ENCODE data around the gene IL31RA.
A peak's percentile ranks its signal among the peaks of the same experiment; 100 is the strongest.

Gene IL31RA

DNA sequence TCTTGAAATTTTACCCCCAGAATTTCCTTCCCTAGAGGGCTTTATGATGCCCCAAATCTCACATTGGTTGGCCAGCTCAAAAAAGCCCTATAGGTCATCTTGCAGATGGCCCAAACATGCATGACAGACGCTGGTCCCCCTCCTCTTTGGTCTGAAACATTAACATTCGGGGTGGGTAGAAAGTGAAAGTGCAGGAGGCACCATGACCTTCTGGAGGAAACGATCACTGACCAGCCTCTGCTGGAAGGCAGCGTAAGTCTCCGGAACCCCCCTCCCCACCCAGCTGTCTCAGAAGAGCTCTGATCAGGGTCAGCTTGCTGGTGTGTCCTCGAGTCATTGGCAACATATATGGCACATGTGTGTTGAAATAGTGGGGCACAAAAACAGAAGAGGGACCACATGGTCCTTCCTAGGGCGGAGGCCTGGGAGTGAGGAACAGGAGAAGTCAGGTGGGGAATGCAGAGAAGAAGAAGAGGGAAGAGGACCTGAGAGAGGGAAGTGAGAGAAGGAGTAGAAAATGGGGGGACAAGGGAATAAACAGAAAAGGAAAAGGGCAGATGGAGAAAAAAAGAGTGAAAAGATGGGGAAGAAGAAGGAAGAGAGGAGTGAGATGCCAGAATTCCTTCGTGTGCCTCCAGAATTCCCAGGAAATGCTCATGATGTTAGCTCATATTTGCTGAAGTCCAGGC lies 46.2 kb downstream of the IL31RA start:
- no peak for TF ChIP-seq CTCF (IDR thresholded peaks at IDR 0.05; ENCODE audit: low read depth, low read length)
- no peak overlapping the region for H3K4me3 ChIP-seq (replicated peaks in 1 of 2; ENCODE audit: low read depth in 2 of 2, low read length in 2 of 2)
- no peak for DNase-seq (ENCODE audit: low read depth in 2 of 2)

- no peak for TF ChIP-seq CTCF (IDR thresholded peaks at IDR 0.05; ENCODE audit: low read depth, low read length)
- H3K4me3 ChIP-seq (replicated peaks in 1 of 2; ENCODE audit: low read depth in 2 of 2, low read length in 2 of 2) = no peak overlapping the region
- DNase-seq (ENCODE audit: low read depth in 2 of 2) = peak; percentile 68 to 91
These were observed 46.7 kb downstream of the IL31RA start for GRCh38 chr5:55897905-55898304.

- no peak overlapping the region for H3K4me3 ChIP-seq (replicated peaks in 1 of 2; ENCODE audit: low read depth in 2 of 2, low read length in 2 of 2)
- peak; percentile 18 to 33 for DNase-seq (ENCODE audit: low read depth in 2 of 2)
- no peak for TF ChIP-seq CTCF (IDR thresholded peaks at IDR 0.05; ENCODE audit: low read depth, low read length)
These were observed 48.2 kb downstream of the IL31RA start for GRCh38 chr5:55899344-55899743.

GRCh38 chr5:55900068-55900467 lies 48.9 kb downstream of the IL31RA start:
- no peak overlapping the region for H3K4me3 ChIP-seq (replicated peaks in 1 of 2; ENCODE audit: low read depth in 2 of 2, low read length in 2 of 2)
- no peak for TF ChIP-seq CTCF (IDR thresholded peaks at IDR 0.05; ENCODE audit: low read depth, low read length)
- DNase-seq (ENCODE audit: low read depth in 2 of 2) = no peak

- DNase-seq (ENCODE audit: low read depth in 2 of 2) = no peak
- TF ChIP-seq CTCF (IDR thresholded peaks at IDR 0.05; ENCODE audit: low read depth, low read length) = no peak
- no peak overlapping the region for H3K4me3 ChIP-seq (replicated peaks in 1 of 2; ENCODE audit: low read depth in 2 of 2, low read length in 2 of 2)
These were observed 49.6 kb downstream of the IL31RA start for GRCh38 chr5:55900776-55901175.

DNA sequence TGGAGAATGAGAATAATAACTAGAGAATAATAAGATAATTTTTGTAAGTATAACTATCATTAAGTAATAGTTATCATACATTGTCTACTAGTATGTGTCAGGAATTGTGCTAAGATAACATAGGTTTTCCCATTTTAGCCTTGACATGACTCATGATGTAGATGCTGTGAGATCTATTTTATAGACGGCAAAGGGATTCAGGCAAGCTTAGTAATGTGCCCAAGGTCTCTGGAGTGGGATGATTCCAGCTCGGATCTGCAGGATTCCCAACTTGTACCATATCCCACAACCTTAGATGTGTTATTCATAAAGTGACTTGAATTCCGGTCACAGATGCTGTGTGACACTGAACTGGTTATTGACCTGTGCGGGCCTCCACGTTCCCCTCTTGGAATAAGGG lies 51.5 kb downstream of the IL31RA start:
- TF ChIP-seq CTCF (IDR thresholded peaks at IDR 0.05; ENCODE audit: low read depth, low read length) = no peak
- H3K4me3 ChIP-seq (replicated peaks in 1 of 2; ENCODE audit: low read depth in 2 of 2, low read length in 2 of 2) = no peak overlapping the region
- no peak for DNase-seq (ENCODE audit: low read depth in 2 of 2)
